Measurements from ENCODE around the gene PRTFDC1.
"Not testable (repeated sequence)": the region's sequence is repeated elsewhere in the genome, so short reads cannot be mapped to it uniquely, and the experiment has no call there.

Gene PRTFDC1

DNA sequence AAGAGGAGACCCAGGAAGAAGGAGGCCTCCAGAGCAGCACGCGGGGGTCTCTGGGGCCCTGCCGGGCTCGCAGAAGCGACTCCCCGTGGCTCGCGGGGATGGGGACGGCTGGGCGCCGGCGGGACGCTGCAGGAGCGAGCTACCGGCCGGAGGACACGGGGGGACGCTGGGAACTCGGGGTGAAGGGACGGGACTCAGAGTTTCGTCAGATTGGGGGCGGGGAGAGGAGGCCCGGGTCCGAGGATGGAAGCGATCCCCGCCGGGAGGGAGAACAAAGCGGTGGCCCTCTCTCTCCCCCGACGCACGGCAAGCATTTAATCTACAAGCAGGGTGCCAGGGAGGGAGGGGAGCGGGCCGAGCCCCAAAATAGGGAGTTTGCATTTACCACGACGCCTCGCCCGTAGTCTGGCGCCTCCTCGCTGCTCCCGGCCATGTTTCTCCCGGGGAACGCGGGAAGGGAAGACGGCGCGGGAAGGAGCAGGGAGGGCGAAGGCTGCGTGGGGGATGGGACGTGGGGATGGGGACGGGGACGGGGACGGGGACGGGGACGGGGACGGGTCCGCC lies at the start of gene PRTFDC1:
Gene PRTFDC1, minus strand, starts transcription at position 464 of the 564 bp plus-strand sequence. Its CDS starts 31 bp downstream, at position 433.
- peak; percentile 5 for DNase-seq

DNA sequence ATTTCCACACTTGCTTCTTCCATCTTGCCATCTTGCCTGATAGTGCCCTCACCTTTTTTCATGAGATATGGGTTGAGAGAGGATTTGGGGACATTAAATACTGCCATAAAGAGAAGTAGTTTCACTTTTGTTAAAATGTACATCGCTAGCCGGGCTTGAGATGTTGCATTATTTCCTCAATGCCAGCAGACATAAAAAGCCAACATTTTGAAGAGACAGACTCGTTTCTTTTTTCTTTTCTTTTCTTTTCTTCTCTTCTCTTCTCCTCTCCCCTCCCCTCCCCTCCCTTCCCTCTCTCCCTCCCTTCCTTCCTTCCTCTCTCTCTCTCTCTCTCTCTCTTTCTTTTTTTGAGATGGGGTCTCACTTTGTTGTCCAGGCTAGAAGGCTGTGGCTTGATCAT lies 45.6 kb upstream of the PRTFDC1 start:
- DNase-seq = no peak

GRCh38 chr10:24995072-24995471 lies 42.7 kb upstream of the PRTFDC1 start:
- DNase-seq = no peak

DNA sequence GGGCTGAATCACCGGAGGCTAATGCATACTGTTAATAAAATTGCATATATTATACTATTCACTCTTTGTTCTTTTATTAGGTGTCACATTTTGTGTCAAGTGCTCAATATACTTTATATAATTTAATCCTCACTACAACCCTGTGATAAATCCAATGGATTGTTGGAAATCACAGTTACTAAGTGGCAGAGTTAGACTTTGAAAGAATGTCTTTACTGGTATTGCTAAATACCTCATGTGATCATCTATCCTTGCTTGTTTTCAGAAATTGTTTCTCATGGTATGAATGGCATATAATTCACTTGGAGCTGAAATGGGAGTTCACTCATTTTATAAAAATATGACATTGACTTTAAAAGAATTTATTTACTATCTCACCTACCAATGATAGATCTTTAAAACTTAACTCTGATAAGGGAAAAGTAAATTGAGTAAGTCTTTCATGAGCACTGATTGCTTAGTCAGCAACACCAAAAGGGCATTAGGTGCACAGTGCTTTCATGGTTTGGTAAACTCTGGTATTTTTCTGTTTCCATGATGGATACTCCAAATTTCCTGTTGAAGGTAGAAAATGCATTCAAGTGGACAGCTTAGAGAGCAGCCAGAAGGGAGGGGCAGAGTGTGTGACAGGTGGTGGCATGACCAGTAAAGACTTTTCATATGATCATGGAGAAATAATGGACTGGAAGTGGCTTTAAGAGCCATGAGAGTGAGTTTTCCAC lies 41.0 kb upstream of the PRTFDC1 start:
- DNase-seq = no peak

DNA sequence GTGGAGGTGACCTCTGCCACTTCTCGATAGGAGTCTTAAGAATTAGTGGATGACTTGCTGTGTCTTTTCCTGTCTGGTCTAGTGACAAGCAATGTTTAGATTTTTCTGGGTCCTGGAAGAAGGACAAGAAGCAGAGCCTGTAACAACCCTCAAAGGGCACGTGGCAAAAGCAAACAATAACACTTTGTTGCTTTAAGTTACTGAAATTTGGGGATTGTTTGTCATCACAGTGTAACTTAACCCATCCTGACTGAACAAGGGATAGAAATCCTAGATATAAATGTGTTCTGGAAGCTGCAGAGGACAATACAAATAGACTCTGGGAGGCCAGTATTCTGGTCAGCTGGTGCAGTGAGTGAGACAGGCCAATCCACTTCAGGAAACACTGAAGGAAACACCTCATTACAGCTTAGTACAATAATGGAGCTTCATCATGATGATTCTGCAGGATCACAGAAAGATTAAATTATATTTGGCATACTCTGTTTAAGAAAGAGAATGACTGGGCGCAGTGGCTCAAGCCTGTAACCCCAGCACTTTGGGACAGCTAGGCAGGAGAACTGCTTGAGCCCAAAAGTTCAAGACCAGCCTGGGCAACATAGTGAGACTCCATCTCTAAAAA lies 40.2 kb upstream of the PRTFDC1 start:
- DNase-seq = no peak

DNA sequence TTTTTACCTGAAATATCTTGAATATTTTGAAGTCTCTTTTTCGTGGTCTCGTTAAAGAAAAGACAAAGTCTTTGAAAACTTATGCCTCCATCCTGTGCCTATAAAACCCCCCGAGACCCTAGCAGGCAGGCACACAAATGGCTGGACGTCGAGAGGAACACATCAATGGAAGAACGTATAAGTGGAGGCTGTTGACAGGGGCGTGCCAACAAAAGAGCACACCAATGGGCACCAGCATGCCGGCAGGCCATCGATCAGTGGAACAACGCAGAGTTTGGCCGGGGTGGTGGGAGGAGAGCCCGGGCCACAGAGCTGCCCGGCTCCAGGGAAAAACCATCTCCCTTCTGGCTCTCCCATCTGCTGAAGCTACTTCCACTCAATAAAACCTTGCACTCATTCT lies 38.9 kb upstream of the PRTFDC1 start:
- no peak for DNase-seq

DNA sequence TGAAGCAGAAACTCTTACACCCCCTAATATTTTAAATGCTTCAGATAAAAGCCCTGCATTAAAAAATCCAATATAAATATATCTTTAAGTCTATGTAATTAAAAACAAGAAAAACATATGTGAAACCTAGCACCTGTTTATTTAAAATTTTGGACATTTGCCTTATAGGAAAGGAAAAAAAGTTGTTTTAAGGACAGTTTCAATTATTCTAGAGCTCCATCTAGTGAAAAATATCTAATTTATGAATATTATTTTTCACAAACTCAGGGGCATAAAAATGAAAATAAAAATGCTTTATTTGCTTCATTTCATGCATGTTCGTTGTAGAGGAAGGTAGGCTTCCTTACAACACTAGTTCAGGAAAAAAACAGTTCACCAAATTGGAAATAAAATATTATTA lies 37.5 kb upstream of the PRTFDC1 start:
- no peak for DNase-seq

DNA sequence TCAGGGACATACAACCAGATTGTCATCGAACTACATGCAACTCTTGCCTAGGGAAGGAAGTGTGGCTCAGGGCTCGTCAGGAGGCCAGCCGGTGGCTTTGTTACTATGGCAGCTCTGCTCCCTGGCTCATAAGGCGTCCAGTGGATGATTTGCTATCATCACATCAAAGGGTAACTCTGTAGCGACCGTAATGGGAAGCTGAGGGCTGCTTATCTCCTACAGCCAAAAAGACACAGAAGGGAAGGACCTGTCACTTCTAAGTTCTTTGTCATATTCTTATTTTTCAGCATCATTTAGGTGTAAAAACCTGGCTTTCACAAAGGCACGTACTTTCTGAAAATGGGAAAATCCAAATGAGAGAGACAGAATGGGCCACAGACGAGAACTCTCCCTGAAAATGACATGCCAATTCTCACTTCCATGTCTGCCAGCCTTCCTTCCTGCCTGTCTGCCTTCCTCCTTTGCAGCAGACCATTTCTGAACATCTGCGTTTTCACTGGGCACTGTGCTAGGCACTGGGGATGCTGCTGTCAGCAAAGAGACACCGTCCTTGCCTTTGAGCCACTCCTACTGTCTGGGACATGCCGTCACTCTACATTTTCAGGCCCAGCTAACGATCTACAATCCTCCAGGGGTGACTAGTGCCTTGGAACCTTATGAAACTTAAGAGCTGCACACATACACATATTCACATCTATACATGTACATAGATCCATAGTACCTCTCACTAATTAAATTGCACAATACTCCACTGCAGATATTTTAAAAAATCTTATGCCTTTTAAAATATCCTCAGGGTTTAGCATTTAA lies 36.6 kb upstream of the PRTFDC1 start:
- no peak for DNase-seq

DNA sequence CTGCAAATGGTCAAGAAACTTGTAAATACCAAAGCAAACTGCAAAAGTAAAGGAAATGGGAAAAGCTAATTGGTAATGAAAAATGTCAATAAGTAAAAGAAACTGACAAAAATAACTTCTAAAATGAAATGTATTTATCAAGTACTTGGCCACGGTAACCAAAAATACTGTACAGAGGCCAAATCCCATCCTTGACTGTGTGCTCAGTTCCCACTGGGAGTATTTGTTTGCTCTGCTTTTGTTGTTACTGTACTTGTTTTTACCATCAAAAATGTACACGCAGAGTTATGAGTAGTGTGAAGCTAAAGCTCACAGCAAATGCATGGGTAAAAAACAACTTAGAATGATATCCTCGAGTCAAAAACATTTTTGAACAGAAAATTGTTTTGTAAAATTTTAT lies 32.5 kb upstream of the PRTFDC1 start:
- DNase-seq = no peak

DNA sequence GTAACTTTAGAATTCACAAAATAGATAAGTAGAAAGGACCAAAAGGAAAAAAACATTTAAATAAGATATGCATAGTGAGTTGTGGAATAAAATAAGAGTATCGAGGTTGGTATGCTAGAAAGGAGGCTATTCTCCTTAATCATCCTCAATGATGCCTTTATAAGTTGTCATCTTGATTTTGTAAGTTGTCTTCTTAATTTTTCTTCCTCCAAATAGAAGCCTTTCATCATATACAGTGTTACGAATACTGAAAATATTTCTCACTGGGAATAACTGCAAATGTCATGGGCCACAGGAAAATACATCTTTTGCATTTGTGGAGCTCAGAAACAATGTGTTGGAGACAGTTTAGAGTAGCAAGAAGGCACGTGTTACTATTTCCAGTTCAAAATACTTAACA lies 31.5 kb upstream of the PRTFDC1 start:
- DNase-seq = no peak

DNA sequence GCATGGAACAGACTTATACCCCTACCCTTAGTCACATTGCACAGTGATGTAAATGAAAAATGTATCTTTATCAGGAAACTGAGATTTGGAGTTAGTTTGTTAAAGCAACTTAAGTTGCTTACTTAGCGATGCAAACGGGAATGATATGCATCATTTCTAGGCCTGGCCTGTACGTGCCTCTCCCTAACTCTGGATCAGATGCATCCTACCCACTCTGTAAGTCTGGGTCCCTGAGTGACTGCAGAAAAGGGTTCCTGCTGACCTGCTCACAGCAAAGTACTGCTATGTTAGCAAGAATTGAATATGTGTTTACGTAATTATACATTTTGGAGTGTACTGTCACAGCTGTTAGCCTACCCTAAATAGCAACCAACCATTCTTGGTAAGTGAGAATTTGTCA lies 30.7 kb upstream of the PRTFDC1 start:
- no peak for DNase-seq

DNA sequence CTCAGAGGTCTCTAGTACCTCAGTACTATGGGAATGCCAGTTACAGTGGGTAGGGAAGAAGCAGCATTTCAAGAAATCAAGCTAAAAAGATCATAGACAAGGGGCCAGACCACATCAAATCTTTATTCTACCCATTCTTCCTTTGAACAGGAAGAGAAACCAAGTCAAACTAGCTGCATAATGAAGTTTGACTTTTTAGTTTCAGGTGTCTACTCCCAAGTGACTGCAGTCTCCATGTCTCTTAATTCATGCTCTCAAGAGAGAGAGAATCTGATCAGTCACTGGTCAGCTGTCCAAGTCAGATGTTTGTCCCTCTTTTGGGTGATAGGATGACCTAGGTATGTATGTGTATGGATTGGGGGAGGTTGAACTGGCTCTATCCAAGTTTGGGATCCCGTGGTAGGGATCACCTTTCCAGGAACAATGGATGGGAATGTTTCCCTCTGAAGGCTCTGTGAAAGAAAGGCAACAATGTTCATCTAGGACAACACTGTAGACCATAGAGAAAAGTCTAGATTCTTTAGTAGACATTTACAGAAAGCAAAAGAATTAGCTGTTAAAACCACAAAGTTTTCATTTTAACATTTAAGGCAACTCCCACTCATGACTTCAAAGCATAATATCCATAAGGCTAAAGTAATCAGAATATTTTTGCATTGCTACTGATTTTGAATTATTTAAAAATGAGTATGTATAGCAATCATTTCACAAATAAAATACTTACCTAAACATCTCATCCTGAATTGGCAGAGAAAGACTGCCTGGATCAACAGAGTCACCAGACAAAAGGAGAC lies 30.1 kb upstream of the PRTFDC1 start:
- no peak for DNase-seq

DNA sequence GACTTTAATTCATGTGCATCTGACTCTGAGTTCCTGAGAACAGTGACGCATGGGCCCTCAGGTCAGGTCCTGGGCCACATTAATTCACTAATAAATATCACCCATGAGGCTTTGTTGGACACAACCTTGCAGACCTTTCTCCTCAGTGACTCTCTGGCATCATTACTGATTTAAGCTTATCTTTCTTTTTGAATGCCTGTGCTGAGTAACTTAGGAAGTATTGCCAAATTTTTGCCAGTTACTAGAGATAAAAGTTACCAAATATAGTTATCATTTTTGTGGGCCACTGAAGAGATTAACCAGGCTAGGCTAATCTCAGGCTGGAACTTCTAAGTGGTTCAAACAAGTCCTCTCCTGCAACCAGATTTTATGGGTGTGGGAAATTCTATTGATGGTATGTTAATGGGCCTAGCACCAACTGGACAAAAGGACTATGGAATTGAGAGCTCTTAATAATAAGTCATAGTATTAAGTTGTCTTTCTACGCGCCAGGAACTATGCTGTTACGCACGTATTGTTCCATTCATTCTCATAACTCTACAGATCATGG lies 28.8 kb upstream of the PRTFDC1 start:
- no peak for DNase-seq

- DNase-seq = no peak
Measured at GRCh38 chr10:24979685-24980084, 27.3 kb upstream of the PRTFDC1 start.

GRCh38 chr10:24974976-24975375 lies 22.6 kb upstream of the PRTFDC1 start:
- no peak for DNase-seq

GRCh38 chr10:24973163-24973562 lies 20.8 kb upstream of the PRTFDC1 start:
- no peak for DNase-seq

DNA sequence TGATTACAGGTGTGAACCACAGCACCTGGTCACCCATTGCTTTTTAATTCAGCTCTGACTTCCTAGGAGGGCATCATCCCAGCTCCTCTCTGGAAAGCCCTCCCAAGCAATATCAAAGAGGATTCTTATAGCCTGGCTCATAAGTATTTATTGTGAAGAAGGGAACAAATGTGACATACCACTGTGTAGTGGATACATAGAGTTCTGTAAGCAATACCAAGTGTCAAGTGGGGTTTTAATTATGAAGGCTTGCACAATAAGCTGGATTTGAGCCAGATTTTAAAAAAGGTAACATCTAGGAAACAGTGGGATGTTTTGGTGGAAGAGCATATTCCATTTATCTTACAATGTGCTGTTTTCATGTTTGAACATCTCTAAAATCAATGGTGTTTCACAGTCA lies 19.0 kb upstream of the PRTFDC1 start:
- DNase-seq = no peak

GRCh38 chr10:24969841-24970281 lies 17.5 kb upstream of the PRTFDC1 start:
- no peak for DNase-seq

GRCh38 chr10:24968951-24969350 lies 16.5 kb upstream of the PRTFDC1 start:
- DNase-seq = not testable (repeated sequence)

DNA sequence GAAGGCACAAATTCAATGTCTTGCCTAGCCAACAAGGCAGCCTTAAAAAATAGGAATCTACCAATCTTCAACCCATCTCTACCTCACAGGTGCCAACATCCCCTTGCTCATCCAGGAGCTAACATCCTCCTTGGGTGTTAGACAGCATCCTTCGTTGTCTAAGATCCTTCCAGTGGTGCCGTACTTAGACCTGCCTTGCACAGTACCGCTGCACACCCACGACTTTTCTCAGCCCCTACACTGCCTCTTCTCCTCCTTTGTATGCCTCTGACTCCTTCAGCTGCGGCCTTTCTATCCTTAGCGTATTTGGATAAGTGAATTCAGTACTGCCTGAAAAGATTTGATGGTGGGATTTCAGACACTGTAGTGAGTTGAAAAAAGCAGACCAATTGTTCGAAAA lies 15.9 kb upstream of the PRTFDC1 start:
- no peak for DNase-seq

DNA sequence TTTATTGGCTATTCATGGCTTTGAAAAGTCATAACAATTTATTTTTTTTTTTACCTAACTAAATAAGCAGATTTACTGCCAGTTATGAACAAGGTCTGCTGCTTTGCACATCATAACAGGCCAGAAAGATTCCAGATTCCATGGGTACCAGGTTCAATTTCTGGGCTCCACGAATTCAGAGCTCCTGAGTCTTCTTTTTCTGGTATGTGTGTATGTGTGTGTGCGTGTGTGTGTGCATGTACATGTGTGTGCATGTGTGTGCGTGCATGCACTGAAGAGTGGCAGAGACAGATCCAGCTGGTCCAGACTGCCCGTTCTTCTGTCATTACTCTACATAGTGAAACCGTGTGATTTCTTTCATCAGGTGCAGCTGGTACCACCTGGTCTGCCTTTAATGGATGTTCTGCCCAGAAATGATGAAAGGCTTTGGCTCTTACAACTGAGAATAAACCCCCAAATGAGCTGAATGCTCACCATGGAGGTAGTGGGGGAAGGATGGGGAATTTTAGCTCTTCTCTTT lies 14.6 kb upstream of the PRTFDC1 start:
- DNase-seq = no peak

DNA sequence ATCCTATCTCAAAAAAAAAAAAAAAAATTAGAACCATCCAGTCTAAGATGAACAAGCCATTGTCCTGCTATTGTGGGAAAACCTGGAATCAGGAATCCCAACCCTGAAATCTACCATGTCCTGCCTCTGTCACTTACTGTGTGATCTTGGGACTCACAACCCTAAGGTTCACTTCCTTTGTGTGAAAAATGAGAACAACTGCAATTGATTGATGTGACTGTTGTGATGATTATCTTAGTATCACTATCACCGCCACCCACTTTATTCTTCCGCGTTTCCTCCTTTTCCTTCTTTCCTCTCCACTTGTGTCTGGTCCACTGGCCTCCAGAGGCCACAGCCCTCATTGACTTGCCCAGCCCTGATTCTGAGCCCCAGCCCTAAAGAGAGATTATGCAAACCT lies 12.6 kb upstream of the PRTFDC1 start:
- DNase-seq = no peak

Data from CD4-positive, alpha-beta T cell treated with Interferon gamma for 1 hour (primary cell).